ENCODE measurements around the gene TCP11L2. TPM values are rescaled to one million over a fixed set of nuclear protein-coding genes. Genes with fewer than 3 reads are reported as not detected.

TCP11L2 gene
- total RNA-seq, 6 experiments from 2014 or later, result 13.4 to 21.9 (median 15.6) TPM

DNA sequence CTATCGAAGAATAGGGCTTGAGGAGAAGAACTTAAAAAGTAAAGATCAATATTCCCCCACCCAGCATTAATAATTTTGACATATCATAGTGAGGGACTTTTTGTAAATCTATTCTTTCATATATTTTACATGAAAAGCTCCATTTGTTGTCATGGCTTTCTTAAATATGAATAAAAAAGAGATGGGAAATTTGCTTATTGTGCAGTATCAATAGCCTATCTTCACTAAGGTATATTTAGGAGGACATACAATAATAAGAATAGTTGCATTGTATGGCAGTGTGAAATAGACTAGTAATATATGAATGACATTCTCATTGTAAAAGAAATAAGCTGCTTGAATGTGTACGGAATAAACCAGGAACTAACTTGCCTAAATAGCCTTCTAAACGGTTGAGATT is 5.5 kb upstream of the TCP11L2 start:
- DNase-seq, result no peak
- TF ChIP-seq, protein P1, sequence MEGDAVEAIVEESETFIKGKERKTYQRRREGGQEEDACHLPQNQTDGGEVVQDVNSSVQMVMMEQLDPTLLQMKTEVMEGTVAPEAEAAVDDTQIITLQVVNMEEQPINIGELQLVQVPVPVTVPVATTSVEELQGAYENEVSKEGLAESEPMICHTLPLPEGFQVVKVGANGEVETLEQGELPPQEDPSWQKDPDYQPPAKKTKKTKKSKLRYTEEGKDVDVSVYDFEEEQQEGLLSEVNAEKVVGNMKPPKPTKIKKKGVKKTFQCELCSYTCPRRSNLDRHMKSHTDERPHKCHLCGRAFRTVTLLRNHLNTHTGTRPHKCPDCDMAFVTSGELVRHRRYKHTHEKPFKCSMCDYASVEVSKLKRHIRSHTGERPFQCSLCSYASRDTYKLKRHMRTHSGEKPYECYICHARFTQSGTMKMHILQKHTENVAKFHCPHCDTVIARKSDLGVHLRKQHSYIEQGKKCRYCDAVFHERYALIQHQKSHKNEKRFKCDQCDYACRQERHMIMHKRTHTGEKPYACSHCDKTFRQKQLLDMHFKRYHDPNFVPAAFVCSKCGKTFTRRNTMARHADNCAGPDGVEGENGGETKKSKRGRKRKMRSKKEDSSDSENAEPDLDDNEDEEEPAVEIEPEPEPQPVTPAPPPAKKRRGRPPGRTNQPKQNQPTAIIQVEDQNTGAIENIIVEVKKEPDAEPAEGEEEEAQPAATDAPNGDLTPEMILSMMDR (IDR thresholded peaks at IDR 0.05), result no peak
- Mint-ChIP-seq H3K9me3 (no peaks in the 10 kb centered on the region), H3K4me3 (no peak overlapping the region), H3K4me1 (ENCODE audit: low read depth) (peaks cover 41% of the 10 kb centered on the region), H3K27ac (0 out of 2 replicates have a peak overlapping the region, but pooled peaks have one; percentile 90), H3K36me3 (ENCODE audit: low read depth) (no peaks in the 10 kb centered on the region), H3K27me3 (ENCODE audit: insufficient read depth) (no peaks in the 10 kb centered on the region)

DNA sequence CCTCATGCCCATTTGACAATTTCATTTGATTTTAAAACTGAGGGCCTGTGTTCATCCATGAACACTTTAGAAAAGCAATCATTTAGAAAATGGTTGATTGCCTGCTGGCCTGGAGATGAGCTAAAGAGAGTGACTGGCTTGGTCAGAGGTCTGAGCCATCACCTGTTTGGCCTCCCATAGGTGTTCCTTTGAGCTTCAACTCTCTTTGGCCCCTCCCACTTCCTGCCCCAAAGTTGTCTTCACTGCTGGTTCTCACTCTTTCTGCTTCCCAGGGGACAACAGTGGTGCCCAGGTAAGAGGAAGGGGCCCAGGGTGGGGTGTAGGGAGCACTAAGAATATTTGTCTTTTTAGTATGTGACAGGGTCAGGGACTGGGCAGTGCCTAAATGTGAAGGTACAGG is 4.9 kb upstream of the TCP11L2 start:
- H3K9me3 Mint-ChIP-seq, result no peaks in the 10 kb centered on the region
- peak overlapping the region; percentile 6 for H3K27ac Mint-ChIP-seq
- no peak for DNase-seq

GRCh38 chr12:106299202-106299774 is 3.2 kb upstream of the TCP11L2 start:
- Mint-ChIP-seq H3K9me3 (no peaks in the 10 kb centered on the region), H3K4me1 (ENCODE audit: low read depth) (peaks cover 51% of the 10 kb centered on the region), H3K4me3 (no peak overlapping the region), H3K27ac (peak overlapping the region; percentile 6; the same call in 1 of the 2 replicates), H3K27me3 (ENCODE audit: insufficient read depth) (no peaks in the 10 kb centered on the region), H3K36me3 (ENCODE audit: low read depth) (no peaks in the 10 kb centered on the region)
- no peak for DNase-seq
- TF ChIP-seq, protein P1 (IDR thresholded peaks at IDR 0.05), result no peak

More for the DNA sequence above, 4.9 kb upstream of the TCP11L2 start:
- no peak overlapping the region for H3K4me3 Mint-ChIP-seq
- TF ChIP-seq, protein P1 (IDR thresholded peaks at IDR 0.05), result no peak
- peaks cover 41% of the 10 kb centered on the region for H3K4me1 Mint-ChIP-seq (ENCODE audit: low read depth)
- H3K27me3 Mint-ChIP-seq (ENCODE audit: insufficient read depth), result no peaks in the 10 kb centered on the region
- no peaks in the 10 kb centered on the region for H3K36me3 Mint-ChIP-seq (ENCODE audit: low read depth)

DNA sequence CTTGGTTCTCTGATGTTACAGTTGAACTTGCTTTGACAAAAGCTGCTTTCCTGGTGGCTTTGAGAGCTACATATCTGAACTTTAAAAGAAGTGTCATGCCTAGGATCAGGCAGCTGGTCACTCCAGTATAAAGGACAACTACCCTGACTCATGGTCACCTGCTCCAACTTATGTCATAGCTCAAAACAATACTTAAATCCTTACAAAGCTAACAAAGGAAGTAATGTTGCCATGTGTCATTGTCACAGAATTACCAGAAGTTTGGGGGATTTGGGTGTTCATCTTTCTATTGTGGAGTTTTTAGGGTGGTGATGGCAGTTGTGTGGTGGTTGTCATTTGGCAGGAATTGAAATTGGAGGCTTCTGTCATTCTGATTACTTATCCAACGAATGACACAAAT is 1.8 kb upstream of the TCP11L2 start:
- peak overlapping the region; percentile 4; the same call in 1 of the 2 replicates for H3K27ac Mint-ChIP-seq
- H3K9me3 Mint-ChIP-seq, result no peaks in the 10 kb centered on the region
- DNase-seq, result no peak
- TF ChIP-seq, protein P1 (IDR thresholded peaks at IDR 0.05), result no peak
- H3K4me1 Mint-ChIP-seq (ENCODE audit: low read depth), result peaks cover 43% of the 10 kb centered on the region
- H3K27me3 Mint-ChIP-seq (ENCODE audit: insufficient read depth), result no peaks in the 10 kb centered on the region
- no peak overlapping the region; the same call in 1 of the 2 replicates for H3K4me3 Mint-ChIP-seq
- H3K36me3 Mint-ChIP-seq (ENCODE audit: low read depth), result no peaks in the 10 kb centered on the region

- TF ChIP-seq, protein P1 (IDR thresholded peaks at IDR 0.05), result no peak
- H3K4me3 Mint-ChIP-seq, result peak overlapping the region; percentile 87
- no peaks in the 10 kb centered on the region for H3K27me3 Mint-ChIP-seq (ENCODE audit: insufficient read depth)
- H3K27ac Mint-ChIP-seq, result peak overlapping the region; percentile 65
- no peak for DNase-seq
- H3K4me1 Mint-ChIP-seq (ENCODE audit: low read depth), result peaks cover 39% of the 10 kb centered on the region
- H3K9me3 Mint-ChIP-seq, result no peaks in the 10 kb centered on the region
- H3K36me3 Mint-ChIP-seq (ENCODE audit: low read depth), result no peaks in the 10 kb centered on the region
Observed at GRCh38 chr12:106301241-106301610, 1.3 kb upstream of the TCP11L2 start.
